Globus pallidus (tissue), 1 donor: Measurements from ENCODE around the gene EIF4G1.
"Not testable (repeated sequence)": the region's sequence is repeated elsewhere in the genome, so short reads cannot be mapped to it uniquely, and the experiment has no call there.

Experiments
- DNase-seq: peaks from one replicate; pipeline ENCODE4 v3.0.0-alpha.2; 2015; ENCODE audit warnings: low spot score

The EIF4G1 gene

DNA sequence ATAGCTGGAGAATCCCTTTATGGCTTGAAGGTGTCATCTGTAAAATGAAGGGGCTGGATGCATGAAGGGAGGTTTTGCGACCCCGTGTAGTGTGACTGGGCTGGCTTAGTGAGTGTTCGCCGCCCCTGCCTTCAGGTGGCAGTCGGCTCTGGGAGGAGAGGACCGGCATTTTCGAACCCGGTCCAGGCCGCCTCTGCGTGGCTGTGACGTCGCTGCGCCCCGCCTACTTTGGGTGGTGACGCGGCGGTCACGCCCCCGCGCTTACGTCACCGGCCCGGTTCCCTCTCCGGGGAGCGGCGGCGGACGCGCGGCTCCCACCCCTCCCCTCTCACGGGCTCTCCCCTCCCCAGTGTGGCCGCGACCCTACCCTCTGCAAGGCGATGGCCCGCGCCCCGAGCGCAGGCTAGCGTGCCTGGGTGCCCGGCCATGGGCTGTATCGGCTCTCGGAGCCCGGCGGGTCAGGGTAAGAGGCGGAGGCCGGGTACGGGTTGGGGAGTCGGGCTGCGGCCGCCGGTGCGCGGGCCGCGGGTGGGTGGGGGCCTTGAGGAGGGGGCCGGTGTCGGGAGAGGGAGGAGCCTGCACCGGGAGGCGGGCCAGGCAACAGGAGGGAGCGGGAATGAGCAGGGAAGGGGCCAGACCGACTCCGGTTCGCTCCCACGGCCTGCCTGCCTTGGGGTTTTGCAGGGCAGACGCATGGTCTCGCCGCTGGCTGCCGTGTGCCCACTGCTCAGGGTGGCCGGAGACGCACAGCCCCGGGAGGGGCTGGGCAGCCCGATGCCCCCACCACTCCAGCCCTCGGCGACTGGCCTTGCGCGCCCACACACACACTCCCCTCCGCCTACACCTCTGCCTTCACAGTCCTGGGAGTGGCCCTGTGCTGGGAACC lies 21.5 kb downstream of the EIF4G1 start:
- DNase-seq: peak; percentile 86

DNA sequence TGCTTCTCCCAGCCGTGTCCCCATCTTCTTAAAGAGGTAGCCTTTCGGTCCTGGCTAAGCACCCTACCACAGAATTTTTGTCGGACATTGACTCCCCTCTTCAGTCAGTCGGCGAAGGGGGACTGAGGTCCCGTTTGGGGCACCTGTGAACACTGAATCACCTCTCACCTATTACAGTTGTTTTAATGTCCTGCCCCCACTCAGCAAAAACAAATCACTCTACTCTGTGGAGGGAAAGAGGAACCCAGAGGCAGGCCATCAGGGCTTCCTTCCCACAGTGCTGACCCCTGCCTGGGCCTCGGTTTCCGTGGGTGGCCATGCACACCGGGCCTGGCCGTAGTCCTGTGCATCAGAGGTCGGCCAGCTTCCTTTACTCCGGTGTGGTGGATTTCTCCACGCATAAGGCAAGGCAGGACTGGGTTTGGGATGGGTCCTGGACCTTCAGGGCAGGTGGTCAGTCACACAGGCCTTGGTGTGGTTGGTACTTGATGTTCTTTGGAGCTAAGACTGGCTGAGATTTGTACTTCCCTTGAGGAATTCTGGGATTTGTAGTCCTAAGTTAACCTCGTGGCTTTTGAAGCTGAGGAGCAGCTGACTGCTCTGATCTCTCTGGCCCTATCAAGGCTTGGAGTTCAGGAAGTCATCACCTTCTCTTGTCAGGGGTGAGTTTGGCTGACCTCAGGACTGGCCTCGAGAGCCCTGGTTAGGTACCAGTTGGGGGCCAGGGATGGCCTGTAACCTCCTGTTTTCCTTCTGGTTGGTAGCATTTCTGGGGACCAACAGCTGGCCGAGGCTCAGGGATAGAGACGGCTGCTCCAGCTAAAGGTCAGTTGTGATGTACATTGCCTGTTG lies 22.4 kb downstream of the EIF4G1 start:
- peak; percentile 85 for DNase-seq

DNA sequence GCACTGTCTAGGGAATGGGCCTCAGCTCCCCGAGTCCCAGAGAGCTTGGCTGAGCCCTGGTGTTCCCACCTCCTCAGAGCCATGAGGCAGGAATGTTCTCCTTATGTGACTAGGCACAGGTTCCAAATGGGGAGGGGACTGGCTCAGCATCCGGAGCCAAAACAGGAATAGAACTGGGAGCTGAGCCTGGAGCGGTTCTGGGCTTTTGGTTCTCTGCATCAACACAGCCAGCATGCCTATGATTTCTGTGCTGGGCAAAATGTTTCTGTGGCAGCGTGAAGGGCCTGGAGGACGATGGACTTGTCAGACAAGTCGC lies 23.0 kb downstream of the EIF4G1 start, which contains the start of gene FAM131A:
FAM131A (plus strand) TSS at position 202 of the 316 bp plus-strand sequence; CDS start at position 233, 31 bp downstream.
- peak; percentile 73 for DNase-seq

DNA sequence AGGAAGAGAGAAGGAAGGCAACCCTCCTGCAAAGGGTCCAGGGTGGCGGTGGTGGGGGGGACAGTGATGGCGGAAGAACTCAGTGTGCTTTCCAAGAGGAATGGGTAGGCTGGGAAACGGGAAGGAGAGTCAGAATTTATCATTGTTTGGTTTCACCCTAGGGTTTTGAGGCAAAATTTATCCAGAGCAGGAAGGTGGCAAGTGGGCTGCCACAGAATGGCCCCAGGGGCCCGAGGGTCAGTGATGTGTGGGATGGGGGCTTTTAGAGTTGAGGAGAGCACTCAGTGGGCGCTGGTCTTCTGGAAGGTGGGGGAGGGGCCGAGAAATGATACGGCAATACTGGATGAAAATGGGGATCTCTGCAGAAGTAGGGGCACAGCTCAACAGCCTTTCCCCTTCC lies 23.6 kb downstream of the EIF4G1 start:
- DNase-seq: no peak

DNA sequence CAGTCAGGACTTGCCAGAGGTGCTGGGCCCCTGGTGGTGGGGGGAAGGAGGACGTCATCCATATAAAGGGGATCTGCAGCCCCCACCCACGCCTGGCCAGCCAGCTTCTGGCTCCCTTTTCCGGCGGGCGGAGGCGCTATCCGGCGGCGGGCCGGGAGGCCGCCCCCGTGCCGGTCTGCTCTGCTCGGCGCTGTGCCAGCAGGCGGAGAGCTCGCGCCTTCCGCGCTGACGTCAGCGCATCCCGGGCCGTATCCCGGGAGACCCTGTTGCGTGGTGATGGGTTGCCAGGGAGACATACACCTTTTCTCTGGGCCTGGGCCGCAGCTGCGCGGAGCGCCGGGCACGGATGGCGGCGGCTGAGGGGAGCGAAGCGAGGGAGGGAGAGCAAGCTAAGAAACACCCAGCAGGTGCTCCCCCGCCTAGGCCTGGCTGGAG lies 24.1 kb downstream of the EIF4G1 start:
- DNase-seq: peak; percentile 74

DNA sequence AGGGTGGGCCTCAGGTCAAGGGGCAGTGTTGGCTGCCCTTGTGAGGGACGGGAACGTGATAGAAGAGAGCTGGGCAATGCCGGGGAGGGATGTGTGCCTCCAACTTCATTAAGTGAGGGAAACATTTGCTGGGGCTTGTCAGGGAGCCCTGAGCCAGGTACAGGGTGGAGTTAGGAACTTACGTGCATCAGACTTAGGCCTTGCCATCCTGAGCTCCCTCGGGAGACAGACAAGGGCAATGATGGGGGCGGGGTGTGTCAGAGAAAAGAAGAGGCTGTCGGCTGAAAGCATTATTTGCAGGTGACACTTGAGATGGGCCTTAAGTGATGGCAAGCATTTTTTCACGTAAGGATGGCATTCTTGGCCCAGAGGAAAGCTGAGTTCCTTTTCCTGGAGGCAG lies 24.6 kb downstream of the EIF4G1 start:
- DNase-seq: no peak

DNA sequence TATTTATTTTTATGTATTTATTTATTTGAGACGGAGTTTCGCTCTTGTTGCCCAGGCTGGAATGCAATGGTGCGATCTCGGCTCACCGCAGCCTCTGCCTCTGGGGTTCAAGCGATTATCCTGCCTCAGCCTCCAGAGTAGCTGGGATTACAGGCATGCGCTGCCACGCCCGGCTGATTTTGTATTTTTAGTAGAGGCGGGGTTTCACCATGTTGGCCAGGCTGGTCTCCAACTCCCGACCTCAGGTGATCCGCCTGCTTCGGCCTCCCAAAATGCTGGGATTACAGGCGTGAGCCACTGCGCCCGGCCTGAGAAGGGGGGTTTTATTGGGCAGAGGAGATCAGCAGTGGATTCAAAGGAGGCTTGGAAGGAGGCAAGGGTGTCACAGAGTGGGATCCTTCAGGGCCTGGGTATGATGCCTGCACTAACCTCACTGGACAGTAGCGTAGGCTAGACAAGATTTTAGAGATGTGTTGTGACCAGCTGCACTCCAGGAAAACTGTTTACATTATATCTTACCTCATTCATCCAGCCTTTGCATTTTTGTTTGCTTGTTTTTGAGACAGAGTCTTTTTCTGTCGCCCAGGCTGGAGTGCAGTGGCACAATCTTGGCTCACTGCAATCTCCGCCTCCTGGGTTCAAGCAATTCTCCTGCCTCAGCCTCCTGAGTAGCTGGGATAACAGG lies 25.2 kb downstream of the EIF4G1 start:
- not testable (repeated sequence) for DNase-seq

DNA sequence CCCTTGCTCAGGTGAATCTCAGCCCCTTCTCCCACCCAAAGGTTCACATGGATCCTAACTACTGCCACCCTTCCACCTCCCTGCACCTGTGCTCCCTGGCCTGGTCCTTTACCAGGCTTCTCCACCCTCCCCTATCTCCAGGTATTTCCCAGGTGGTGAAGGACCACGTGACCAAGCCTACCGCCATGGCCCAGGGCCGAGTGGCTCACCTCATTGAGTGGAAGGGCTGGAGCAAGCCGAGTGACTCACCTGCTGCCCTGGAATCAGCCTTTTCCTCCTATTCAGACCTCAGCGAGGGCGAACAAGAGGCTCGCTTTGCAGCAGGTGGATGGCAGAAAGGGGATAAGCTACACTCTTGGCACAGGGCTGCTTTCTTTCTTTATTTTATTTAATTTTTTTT lies 27.5 kb downstream of the EIF4G1 start:
- DNase-seq: no peak

DNA sequence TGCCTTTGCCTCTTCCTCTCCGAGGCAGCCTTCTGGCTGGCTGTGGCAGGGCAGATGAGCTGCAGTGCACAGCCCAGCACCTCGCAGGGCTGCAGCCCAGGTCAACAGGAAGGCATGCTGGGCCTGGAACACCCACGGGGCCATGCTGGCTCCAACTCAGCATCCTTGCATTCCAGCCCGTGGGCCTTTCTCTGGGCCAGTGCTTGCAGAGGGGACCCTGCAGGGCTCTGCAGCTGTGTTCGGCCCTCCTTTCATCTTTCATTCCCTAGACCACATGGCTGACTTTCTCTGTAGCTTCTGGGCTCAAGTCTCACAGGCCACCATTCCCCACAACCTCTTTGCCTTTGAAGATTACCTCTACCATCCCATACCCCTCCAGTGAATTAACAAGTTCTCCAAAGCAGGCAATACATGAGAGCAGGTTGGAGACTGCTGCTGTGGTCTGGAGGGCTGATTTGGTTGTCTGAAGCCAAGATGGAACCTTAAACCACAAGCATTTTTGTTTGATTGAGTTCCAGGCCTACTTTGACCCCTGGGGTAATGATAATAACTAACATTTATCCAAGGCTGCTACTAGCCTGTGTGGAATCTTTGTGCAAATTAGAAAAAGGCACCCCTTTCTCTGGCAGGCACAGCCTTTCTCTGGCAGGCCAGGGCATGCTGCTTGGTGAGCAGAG lies 28.9 kb downstream of the EIF4G1 start:
- DNase-seq: no peak

DNA sequence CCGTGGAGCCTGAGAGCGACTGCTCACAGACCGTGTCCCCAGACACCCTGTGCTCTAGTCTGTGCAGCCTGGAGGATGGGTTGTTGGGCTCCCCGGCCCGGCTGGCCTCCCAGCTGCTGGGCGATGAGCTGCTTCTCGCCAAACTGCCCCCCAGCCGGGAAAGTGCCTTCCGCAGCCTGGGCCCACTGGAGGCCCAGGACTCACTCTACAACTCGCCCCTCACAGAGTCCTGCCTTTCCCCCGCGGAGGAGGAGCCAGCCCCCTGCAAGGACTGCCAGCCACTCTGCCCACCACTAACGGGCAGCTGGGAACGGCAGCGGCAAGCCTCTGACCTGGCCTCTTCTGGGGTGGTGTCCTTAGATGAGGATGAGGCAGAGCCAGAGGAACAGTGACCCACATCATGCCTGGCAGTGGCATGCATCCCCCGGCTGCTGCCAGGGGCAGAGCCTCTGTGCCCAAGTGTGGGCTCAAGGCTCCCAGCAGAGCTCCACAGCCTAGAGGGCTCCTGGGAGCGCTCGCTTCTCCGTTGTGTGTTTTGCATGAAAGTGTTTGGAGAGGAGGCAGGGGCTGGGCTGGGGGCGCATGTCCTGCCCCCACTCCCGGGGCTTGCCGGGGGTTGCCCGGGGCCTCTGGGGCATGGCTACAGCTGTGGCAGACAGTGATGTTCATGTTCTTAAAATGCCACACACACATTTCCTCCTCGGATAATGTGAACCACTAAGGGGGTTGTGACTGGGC lies 30.3 kb downstream of the EIF4G1 start:
- DNase-seq: peak; percentile 29

DNA sequence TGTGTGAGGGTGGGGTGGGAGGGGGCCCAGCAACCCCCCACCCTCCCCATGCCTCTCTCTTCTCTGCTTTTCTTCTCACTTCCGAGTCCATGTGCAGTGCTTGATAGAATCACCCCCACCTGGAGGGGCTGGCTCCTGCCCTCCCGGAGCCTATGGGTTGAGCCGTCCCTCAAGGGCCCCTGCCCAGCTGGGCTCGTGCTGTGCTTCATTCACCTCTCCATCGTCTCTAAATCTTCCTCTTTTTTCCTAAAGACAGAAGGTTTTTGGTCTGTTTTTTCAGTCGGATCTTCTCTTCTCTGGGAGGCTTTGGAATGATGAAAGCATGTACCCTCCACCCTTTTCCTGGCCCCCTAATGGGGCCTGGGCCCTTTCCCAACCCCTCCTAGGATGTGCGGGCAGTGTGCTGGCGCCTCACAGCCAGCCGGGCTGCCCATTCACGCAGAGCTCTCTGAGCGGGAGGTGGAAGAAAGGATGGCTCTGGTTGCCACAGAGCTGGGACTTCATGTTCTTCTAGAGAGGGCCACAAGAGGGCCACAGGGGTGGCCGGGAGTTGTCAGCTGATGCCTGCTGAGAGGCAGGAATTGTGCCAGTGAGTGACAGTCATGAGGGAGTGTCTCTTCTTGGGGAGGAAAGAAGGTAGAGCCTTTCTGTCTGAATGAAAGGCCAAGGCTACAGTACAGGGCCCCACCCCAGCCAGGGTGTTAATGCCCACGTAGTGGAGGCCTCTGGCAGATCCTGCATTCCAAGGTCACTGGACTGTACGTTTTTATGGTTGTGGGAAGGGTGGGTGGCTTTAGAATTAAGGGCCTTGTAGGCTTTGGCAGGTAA lies 31.1 kb downstream of the EIF4G1 start:
- peak; percentile 95 for DNase-seq

DNA sequence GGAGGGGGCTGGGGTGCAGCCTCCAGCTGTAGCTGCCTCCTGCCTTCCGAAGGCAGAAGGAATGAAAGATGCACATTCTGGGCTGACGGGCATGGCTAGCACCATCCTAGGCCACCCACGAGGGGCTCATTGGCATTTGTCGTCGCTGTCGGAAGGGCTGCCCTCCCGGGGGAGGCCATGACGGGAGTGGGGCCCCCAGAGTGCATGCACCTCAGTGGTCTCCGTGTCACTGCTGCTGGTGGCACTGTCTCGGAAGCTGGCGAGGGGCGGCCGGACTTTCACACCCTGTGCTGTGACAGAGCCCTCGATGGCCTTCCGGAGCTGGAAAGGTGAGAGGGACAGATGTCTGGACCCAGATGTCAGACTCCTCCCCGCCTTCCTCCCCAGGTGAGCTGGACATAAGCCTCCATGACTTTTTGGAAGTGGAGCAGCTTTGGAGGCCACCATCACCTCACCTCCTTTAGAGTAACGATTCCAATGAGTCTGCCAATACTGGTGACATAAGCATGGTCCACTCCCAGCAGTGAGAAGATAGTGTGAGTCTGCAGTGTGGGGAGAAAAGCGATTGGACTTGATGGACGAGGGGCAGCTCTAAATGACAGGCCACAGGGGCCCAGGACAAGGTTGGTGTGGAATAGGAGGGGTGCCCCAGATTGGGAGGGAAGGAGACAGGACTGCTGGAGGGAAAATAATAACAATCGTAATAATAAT lies 32.2 kb downstream of the EIF4G1 start:
- DNase-seq: no peak

DNA sequence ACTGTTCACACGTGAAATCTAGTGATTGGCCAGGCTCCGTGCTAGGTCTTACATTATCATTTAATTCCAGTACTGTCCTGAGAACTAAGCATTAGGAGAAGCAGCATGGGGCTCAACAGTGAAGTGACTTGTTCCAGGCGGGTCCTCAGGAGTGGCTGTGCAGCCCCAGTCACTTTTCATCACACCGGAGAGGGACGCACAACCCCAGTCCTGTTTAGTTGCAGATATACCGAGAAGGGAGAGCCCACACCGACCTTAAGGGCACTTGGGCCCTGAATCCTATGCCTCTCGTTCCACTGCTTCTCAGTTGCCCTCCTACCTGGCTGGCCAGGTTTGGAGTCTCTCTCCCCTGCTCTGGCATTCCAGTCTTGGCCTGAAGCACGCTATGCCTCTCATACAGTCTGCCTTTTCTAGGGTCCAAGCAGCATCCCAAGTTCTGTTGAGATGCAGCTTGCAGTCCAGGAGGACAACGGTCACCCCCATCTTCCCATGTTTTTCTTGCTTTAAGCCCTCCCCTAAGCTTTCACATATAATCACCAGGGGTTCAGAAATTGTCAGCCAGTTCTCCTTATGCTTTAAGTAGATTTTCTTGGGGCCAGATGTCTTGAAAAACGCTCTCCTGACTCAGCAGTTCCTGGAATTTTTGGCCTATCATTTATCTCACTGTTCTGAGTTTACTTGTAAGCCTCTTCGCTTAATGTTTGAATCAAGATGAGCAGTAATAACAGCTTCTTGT lies 33.1 kb downstream of the EIF4G1 start:
- no peak for DNase-seq

DNA sequence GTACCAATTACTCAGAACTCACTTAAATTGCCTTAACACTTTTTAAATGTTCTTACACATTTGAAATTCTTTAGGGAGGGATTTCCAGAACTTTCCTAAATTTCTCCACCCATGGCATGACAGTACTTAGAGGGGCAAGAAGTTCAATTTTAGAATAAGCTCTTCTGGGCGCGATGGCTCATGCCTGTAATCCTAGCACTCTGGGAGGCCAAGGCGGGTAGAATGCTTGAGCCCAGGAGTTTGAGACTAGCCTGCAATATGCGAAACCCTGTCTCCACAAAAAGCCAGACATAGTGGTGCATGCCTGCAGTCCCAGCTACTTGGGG lies 33.6 kb downstream of the EIF4G1 start:
- no peak for DNase-seq

DNA sequence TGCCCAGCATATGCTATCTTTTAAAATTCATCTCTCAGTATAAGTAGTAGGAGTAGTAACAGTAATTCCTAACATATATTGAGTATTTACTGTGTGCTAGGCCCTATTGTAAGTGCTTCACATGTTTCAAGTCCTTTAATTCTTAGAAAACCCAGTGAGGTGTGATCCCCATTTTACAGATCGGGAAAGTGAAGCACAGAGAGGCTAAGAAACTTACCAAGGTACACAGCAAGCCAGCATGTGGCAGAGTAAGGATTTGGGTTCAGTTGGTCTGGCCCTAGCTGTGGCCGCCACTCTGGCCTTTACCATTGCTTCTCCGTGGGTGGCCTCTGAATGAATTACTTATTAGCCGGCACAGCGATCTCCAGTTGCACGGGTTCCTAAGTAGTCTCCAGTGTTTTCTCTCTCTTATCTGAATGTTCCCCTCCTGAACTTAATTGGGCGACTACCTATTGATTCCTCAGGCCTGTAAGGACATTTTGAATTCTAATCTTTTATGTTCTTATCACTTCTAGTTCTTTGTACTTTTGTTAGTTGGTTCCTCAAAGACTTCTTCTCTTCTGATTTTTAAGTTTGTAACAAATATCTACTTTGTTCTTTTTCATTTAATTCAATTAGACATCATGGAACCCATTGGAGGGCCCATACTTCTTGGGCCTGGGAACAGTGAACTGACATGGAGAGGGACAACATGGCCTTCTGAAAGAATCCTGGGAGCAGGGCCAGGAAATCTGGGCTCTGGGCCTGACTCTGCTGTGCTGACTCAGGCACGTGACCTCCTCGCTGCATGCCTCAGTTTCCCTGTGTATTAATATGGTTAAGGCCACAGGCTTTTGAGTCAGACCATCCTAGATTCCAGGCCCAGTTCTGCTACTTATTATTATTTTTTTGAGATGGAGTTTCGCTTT lies 35.4 kb downstream of the EIF4G1 start:
- peak; percentile 39 for DNase-seq

DNA sequence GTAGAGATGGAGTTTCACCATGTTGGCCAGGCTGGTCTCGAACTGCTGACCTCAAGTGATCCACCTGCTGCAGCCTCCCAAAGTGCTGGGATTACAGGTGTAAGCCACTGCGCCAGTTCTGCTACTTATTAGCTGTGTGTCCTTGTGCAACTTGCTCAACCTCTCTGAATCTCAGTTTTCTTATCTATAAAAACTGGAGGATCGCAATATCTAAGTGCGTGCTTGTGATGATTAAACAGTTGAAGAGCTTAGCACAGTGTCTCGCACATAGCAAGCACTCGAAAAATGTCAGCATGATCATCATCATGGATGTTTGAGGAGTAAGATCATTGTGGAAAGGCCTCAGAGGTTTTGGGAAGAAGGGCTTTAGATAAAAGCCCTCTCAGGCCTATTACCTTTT lies 36.2 kb downstream of the EIF4G1 start:
- no peak for DNase-seq

DNA sequence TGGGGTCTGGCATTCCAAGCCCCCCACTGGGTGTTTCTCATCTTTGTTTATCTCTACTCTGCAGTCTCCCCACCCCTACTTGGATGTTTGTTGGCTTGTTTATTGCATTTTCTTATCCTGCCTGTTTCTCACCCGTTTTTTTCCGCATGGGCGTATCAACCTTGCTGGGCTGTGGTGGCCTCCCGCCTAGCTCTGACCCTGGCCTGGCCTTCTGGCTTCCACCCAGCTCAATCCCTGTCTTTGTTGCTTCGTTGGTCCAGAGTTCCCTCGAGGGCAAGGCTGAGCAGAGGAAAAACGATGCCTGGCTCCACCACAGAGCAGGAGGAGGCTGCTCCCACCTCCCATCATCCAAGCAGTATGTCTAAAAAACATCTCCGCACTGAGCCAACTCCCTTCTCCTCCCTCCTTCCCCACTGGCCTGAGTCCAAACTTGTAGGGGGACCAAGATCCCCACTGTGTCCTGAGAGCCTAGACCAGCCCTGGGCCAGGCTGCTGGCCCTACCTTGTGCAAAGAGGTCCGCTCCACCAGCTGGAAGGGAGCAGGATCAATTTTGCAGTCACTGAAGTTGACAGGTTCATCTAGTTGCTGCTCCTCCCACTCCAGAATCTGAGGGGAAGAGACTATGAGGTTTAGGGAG lies 37.2 kb downstream of the EIF4G1 start:
- no peak for DNase-seq
